Right atrium auricular region (tissue), 2 donors: ENCODE measurements around the gene CDK19. TPM values are rescaled to one million over a fixed set of nuclear protein-coding genes. Genes with fewer than 3 reads are reported as not detected.

Experiments used
- DNase-seq: peaks from one replicate; pipeline ENCODE4 v3.0.0-alpha.2; 2019; ENCODE audit warnings: low spot score
- H3K27ac ChIP-seq, 2 donors: fragments of 200-600 bp; sonication (generic); 1 replicate in 1 of 2; 2 replicates in 1 of 2; pipeline ENCODE4 v1.5.1; 2016 to 2019
- H3K27me3 ChIP-seq, 2 donors: fragments of 200-600 bp; sonication (generic); one replicate each; pipeline versions ENCODE4 v1.5.1 to v1.6.0; 2017 to 2019
- H3K36me3 ChIP-seq: fragments of 200-600 bp; sonication (generic); one replicate; pipeline ENCODE4 v1.5.1; 2016
- H3K4me1 ChIP-seq, 2 donors: fragments of 200-600 bp; sonication (generic); one replicate each; pipeline versions ENCODE4 v1.5.1 to v1.6.0; 2017 to 2019
- H3K4me3 ChIP-seq, 2 donors: fragments of 200-600 bp; sonication (generic); 1 replicate in 1 of 2; 2 replicates in 1 of 2; pipeline ENCODE4 v1.5.1; 2017 to 2019; ENCODE audit warnings: mild to moderate bottlenecking in 1 of 2, moderate library complexity in 1 of 2
- H3K9me3 ChIP-seq, 2 donors: fragments of 200-600 bp; sonication (generic); one replicate each; pipeline ENCODE4 v1.5.1; 2019
- CTCF ChIP-seq, 2 donors: fragments of 200-600 bp; sonication (generic); IDR thresholded peaks; one replicate each; pipeline ENCODE4 v1.5.1; 2019; ENCODE audit warnings: antibody characterized with exemption in 2 of 2
- total RNA-seq, 2 donors: library from RNA; depleted of rRNA; stranded (reverse); fragments of >200 nt; gene quantifications; one replicate each; pipeline ENCODE4 v1.1.0, GENCODE V29; 2016

The CDK19 gene
- total RNA-seq, 2 donors from 2014 or later = 5.7 to 6.3 TPM

- no peak for DNase-seq
- Histone ChIP-seq H3K27ac (no peak overlapping the region), H3K4me3 (no peak overlapping the region), H3K36me3 (no peaks in the 10 kb centered on the region), H3K27me3 (no peaks in the 10 kb centered on the region), H3K4me1 (peaks cover 0 to 14% of the 10 kb centered on the region in 2 donors), H3K9me3 (no peaks in the 10 kb centered on the region)
- no peak for TF ChIP-seq CTCF (IDR thresholded peaks at IDR 0.05)
Measured at GRCh38 chr6:110615722-110616121, 199.5 kb downstream of the CDK19 start.

GRCh38 chr6:110614586-110614985 is 200.7 kb downstream of the CDK19 start:
- no peak for TF ChIP-seq CTCF (IDR thresholded peaks at IDR 0.05)
- Histone ChIP-seq H3K4me1 (peaks cover 0 to 7% of the 10 kb centered on the region in 2 donors), H3K27me3 (no peaks in the 10 kb centered on the region), H3K9me3 (no peaks in the 10 kb centered on the region), H3K36me3 (no peaks in the 10 kb centered on the region), H3K4me3 (no peak overlapping the region), H3K27ac (no peak overlapping the region)
- no peak for DNase-seq

- no peaks in the 10 kb centered on the region for H3K27me3 ChIP-seq
- no peaks in the 10 kb centered on the region for H3K36me3 ChIP-seq
- no peaks in the 10 kb centered on the region for H3K9me3 ChIP-seq
- no peak overlapping the region for H3K27ac ChIP-seq
- no peak for TF ChIP-seq CTCF (IDR thresholded peaks at IDR 0.05)
- no peak for DNase-seq
- H3K4me1 ChIP-seq = peaks cover 0 to 6% of the 10 kb centered on the region in 2 donors
- no peak overlapping the region for H3K4me3 ChIP-seq
Measured at GRCh38 chr6:110614106-110614505, 201.2 kb downstream of the CDK19 start.

- H3K36me3 ChIP-seq = no peaks in the 10 kb centered on the region
Measured at GRCh38 chr6:110613356-110613755, 201.9 kb downstream of the CDK19 start.

GRCh38 chr6:110612298-110612697 is 203.0 kb downstream of the CDK19 start:
- Histone ChIP-seq H3K36me3 (no peaks in the 10 kb centered on the region), H3K9me3 (no peaks in the 10 kb centered on the region), H3K4me3 (no peak overlapping the region), H3K27ac (no peak overlapping the region), H3K27me3 (no peaks in the 10 kb centered on the region), H3K4me1 (peaks cover 0 to 9% of the 10 kb centered on the region in 2 donors)
- no peak for DNase-seq
- no peak for TF ChIP-seq CTCF (IDR thresholded peaks at IDR 0.05)

More at GRCh38 chr6:110613356-110613755, 201.9 kb downstream of the CDK19 start:
- TF ChIP-seq CTCF (IDR thresholded peaks at IDR 0.05) = no peak
- no peaks in the 10 kb centered on the region for H3K27me3 ChIP-seq
- H3K27ac ChIP-seq = no peak overlapping the region
- no peaks in the 10 kb centered on the region for H3K9me3 ChIP-seq
- no peak for DNase-seq
- peaks cover 0 to 9% of the 10 kb centered on the region in 2 donors for H3K4me1 ChIP-seq
- H3K4me3 ChIP-seq = no peak overlapping the region

GRCh38 chr6:110609101-110609500 is 206.2 kb downstream of the CDK19 start:
- no peak for DNase-seq
- Histone ChIP-seq H3K36me3 (no peaks in the 10 kb centered on the region), H3K4me3 (no peak overlapping the region), H3K9me3 (no peaks in the 10 kb centered on the region), H3K27ac (peak overlapping the region in 1 of 2 donors; percentile 1), H3K4me1 (peaks cover 0 to 9% of the 10 kb centered on the region in 2 donors), H3K27me3 (no peaks in the 10 kb centered on the region)
- TF ChIP-seq CTCF (IDR thresholded peaks at IDR 0.05) = no peak
